T-helper 1 cell treated with Interleukin-12 subunit alpha and Interleukin-12 subunit beta and Interleukin-4 antibody, amounts not matched to agents 30 μg/mL and 1 μg/mL, for 36 hours (primary cell): ENCODE measurements around the gene SCAANT1.

ENCODE experiments used
- H3K27ac Mint-ChIP-seq: one replicate; pipeline ENCODE4 v1.8.0; 2021; ENCODE audit warnings: mild to moderate bottlenecking, mixed read lengths
- H3K27me3 Mint-ChIP-seq: one replicate; pipeline ENCODE4 v1.8.0; 2021; ENCODE audit warnings: low read depth, mixed read lengths
- H3K36me3 Mint-ChIP-seq: one replicate; pipeline ENCODE4 v1.8.0; 2021; ENCODE audit warnings: low read depth, mixed read lengths
- H3K4me1 Mint-ChIP-seq: one replicate; pipeline ENCODE4 v1.8.0; 2021; ENCODE audit warnings: low read depth, mixed read lengths
- H3K4me3 Mint-ChIP-seq: one replicate; pipeline ENCODE4 v1.8.0; 2021; ENCODE audit warnings: mild to moderate bottlenecking, moderate library complexity, mixed read lengths
- H3K9me3 Mint-ChIP-seq: one replicate; pipeline ENCODE4 v1.8.0; 2021; ENCODE audit warnings: mixed read lengths

The SCAANT1 gene

GRCh38 chr3:63921741-63922482 lies 9.7 kb upstream of the SCAANT1 start:
- H3K4me3 Mint-ChIP-seq = no peak overlapping the region
- H3K27ac Mint-ChIP-seq = no peak overlapping the region
- H3K27me3 Mint-ChIP-seq = no peaks in the 10 kb centered on the region
- H3K36me3 Mint-ChIP-seq = peaks cover 60% of the 10 kb centered on the region
- H3K9me3 Mint-ChIP-seq = no peaks in the 10 kb centered on the region
- peaks cover 45% of the 10 kb centered on the region for H3K4me1 Mint-ChIP-seq

DNA sequence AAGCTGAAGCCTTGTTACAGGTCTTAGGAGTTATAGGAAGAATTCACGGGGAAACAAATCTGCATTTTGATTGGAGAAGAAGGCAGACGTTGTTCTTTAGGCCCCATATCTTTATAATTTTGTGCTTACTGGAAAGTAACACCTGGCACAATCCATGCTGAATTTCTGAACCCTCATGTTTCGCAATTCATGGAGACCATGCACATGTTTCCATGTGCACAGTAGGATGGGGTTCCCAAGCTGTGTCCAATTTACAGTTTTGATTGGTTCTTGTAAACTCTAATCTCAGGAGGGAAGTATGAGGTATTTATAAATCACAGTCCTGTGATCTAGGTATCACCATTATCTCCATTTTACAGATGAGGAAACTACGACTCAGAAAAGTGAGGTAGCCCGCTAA lies 7.8 kb upstream of the SCAANT1 start:
- H3K36me3 Mint-ChIP-seq = peaks cover 51% of the 10 kb centered on the region

DNA sequence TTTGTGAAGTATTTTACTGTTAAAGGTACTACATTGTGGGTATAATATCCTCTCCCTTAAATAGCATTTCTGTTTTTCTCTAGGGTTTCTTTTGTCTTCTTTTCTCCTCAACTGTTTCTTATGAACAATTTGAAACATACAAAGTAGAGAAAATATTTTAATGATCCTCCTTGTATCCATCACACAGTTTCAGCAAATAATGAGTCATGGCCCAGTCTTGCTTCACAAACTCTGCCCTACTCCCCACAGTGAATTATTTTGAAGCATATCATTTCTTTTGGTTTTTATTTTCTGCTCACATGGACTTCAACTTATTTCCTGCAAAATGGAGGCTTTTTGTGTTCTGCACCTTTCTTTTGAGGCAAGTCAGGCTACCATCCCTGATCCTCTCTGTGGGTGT lies 6.1 kb upstream of the SCAANT1 start:
- Mint-ChIP-seq H3K27ac (no peak overlapping the region), H3K4me3 (no peak overlapping the region), H3K27me3 (no peaks in the 10 kb centered on the region), H3K36me3 (peaks cover 49% of the 10 kb centered on the region), H3K9me3 (no peaks in the 10 kb centered on the region), H3K4me1 (peaks cover 45% of the 10 kb centered on the region)

More for the DNA sequence above, 7.8 kb upstream of the SCAANT1 start:
- Mint-ChIP-seq H3K27me3 (no peaks in the 10 kb centered on the region), H3K4me3 (no peak overlapping the region), H3K27ac (no peak overlapping the region), H3K9me3 (no peaks in the 10 kb centered on the region), H3K4me1 (peaks cover 41% of the 10 kb centered on the region)

DNA sequence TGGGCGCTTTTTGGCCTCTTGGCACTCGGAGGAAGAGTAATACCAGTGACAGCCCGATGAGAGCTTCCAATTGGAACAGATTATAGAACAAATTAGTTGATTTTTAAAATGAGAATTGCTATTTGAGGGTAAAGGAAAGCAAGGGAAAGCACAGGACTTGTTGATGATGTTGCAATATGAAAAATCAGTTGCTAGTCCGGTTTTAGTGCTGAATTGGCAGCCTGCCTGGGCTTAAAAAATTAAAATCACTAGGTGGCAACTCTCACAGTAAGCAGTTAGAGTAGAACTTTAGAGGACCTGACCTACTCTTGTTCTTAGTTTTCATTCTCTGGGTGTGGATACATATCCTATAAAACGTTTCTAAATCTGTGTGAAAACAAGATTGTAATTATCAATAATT lies 2.1 kb upstream of the SCAANT1 start:
- H3K4me3 Mint-ChIP-seq = peak overlapping the region; percentile 84

GRCh38 chr3:63912768-63913588 lies 795 bp upstream of the SCAANT1 start:
- Mint-ChIP-seq H3K27me3 (no peaks in the 10 kb centered on the region), H3K4me1 (peaks cover 36% of the 10 kb centered on the region), H3K36me3 (peaks cover 27% of the 10 kb centered on the region), H3K27ac (peak overlapping the region; percentile 91), H3K4me3 (peak overlapping the region; percentile 84), H3K9me3 (no peaks in the 10 kb centered on the region)

More for the DNA sequence above, 2.1 kb upstream of the SCAANT1 start:
- Mint-ChIP-seq H3K9me3 (no peaks in the 10 kb centered on the region), H3K4me1 (peaks cover 45% of the 10 kb centered on the region), H3K36me3 (peaks cover 36% of the 10 kb centered on the region), H3K27me3 (no peaks in the 10 kb centered on the region), H3K27ac (peak overlapping the region; percentile 52)

DNA sequence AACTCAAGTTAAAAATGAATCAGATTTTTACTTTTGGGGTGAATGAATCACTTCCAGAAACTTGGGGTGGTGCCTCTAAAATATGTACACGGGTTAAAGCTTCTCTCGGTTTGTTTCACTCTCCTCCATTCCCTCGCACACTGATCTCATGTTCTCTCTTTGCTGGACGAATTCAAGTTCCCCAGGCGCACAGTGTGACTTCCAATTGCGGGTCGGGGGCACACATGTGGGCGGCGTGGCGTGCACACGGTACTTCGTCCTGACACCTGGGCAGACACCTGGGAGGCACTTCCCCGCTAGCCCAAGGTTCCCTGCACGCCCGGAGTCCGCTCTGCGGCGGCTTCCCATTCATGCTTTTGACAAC lies 692 bp downstream of the SCAANT1 start:
- H3K9me3 Mint-ChIP-seq = no peaks in the 10 kb centered on the region
- peak overlapping the region; percentile 80 for H3K4me3 Mint-ChIP-seq
- H3K36me3 Mint-ChIP-seq = peaks cover 16% of the 10 kb centered on the region
- peak overlapping the region; percentile 95 for H3K27ac Mint-ChIP-seq
- peaks cover 29% of the 10 kb centered on the region for H3K4me1 Mint-ChIP-seq
- no peaks in the 10 kb centered on the region for H3K27me3 Mint-ChIP-seq

DNA sequence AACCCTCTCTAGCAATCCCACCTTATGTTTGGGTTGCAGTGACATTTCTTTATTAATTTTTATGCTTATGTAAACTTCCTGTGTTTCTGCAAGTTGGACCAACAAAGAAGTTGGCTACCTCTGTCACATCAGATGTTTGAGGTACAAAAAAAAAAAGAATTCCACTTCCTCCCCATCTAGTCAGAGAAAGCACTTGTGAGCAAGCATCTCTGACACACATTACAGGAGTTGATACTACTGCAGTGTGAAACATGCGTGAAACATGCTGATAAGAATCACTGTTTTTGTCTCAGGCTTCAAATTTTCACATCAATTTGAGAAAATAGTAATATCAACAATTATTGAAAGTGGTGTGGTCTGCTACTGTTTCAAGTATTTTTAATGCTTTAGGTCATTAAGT lies 1.3 kb downstream of the SCAANT1 start:
- peaks cover 26% of the 10 kb centered on the region for H3K4me1 Mint-ChIP-seq
- peak overlapping the region; percentile 95 for H3K27ac Mint-ChIP-seq
- H3K9me3 Mint-ChIP-seq = no peaks in the 10 kb centered on the region
- H3K36me3 Mint-ChIP-seq = peaks cover 16% of the 10 kb centered on the region
- no peaks in the 10 kb centered on the region for H3K27me3 Mint-ChIP-seq
- peak overlapping the region; percentile 80 for H3K4me3 Mint-ChIP-seq

DNA sequence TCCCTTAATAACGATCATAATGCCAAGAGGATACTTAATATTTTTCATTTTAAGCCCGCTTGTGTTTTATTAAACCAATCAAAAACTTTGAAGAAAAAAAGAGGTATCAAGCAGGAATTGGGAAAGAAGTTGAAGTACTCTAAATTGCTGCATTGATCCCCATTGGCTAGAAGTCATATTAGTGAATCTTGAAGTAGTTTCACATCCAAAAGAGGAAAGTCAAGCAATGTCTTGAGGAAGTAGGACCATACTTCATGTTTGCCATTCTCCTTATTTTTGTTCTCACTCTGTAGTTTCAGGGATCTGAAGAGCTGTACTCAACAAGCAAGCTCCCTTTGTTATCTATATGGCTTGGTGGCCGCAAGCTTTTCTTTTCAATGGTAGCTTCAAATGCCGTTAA lies 2.2 kb downstream of the SCAANT1 start:
- Mint-ChIP-seq H3K4me3 (no peak overlapping the region), H3K9me3 (no peaks in the 10 kb centered on the region), H3K36me3 (peaks cover 18% of the 10 kb centered on the region), H3K27ac (no peak overlapping the region), H3K27me3 (no peaks in the 10 kb centered on the region), H3K4me1 (peaks cover 29% of the 10 kb centered on the region)

GRCh38 chr3:63909431-63909830 lies 2.8 kb downstream of the SCAANT1 start:
- H3K27me3 Mint-ChIP-seq = no peaks in the 10 kb centered on the region
- no peak overlapping the region for H3K27ac Mint-ChIP-seq
- peaks cover 16% of the 10 kb centered on the region for H3K36me3 Mint-ChIP-seq
- no peaks in the 10 kb centered on the region for H3K9me3 Mint-ChIP-seq
- peaks cover 29% of the 10 kb centered on the region for H3K4me1 Mint-ChIP-seq
- no peak overlapping the region for H3K4me3 Mint-ChIP-seq

- Mint-ChIP-seq H3K4me1 (peaks cover 24% of the 10 kb centered on the region), H3K9me3 (no peaks in the 10 kb centered on the region), H3K27ac (no peak overlapping the region), H3K27me3 (no peaks in the 10 kb centered on the region), H3K36me3 (peaks cover 11% of the 10 kb centered on the region), H3K4me3 (no peak overlapping the region)
Observed at GRCh38 chr3:63908776-63909175, 3.4 kb downstream of the SCAANT1 start.

DNA sequence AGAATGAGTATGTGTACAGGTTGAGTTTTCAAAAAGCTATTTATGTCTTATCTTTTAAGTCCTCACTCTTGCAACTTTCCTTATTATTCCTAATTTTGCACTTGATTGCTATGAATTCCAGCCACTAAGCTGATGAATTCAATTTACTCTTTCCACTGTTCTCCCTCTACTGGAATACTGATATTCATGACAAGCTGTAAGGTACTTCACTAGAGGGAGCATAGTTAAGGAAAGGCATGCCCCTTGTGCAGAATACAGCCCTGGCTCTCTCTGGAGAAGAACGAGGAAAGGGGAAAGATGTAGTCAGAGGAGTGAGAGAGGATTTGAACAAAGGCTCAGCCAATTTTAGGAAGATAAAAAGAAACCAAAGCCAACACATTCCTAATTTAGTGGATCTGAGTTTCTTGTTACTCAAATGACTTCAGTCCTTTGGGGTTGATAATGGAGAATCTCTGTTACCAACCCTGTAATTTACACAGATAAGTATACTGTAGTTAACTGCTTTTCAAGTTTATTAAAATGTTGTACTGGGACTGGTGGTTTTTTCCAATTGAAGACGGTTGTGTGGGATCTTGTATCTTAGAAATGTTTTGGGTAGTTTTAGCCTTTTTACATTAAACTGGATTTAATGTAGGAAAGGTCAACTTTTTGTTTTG lies 4.0 kb downstream of the SCAANT1 start:
- Mint-ChIP-seq H3K27me3 (no peaks in the 10 kb centered on the region), H3K4me3 (no peak overlapping the region), H3K27ac (no peak overlapping the region), H3K4me1 (peaks cover 19% of the 10 kb centered on the region), H3K36me3 (peaks cover 13% of the 10 kb centered on the region), H3K9me3 (no peaks in the 10 kb centered on the region)

DNA sequence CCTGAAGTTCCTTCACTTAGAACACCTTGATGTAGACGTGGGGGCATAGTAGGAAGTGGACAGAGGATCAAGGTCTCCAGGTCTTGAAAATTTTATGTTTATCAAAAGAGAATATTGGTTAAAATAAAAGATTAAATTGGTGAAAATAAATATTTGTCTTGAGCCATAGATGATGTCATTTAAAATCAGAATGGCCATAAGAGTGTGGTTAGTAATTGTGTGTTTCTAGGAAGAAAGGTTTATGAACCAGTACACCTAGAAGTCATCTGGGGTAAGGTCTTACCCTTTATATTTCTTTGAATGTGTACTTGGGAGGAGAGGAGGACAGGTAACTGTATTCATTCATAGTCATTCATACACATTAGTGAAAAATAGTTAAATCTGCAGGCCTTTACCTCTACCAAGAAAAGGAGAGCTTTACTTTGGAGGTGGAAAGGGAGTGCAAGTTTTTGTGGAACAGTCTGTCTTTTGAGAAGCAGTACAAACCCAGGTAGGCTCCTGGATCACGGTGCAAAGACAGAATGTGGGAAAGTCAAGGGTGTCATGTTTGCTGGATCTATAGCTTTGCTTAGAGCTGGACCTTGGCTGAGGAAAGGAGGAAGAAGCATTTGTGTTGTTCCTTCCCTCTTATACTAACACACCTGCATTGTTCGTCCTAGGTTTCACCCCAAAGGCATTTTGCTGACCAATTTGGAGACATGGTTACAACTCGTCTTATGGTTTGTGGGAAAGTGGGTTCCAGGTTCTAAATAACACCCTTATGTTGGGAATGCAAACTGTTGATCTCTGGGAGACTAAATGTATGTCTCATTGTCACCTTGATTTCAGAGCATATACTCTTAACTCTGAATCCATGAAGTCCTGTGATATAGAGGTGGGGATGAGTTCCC lies 6.2 kb downstream of the SCAANT1 start:
- Mint-ChIP-seq H3K4me3 (no peak overlapping the region), H3K36me3 (peaks cover 21% of the 10 kb centered on the region), H3K27ac (no peak overlapping the region), H3K9me3 (no peaks in the 10 kb centered on the region), H3K27me3 (no peaks in the 10 kb centered on the region), H3K4me1 (peaks cover 19% of the 10 kb centered on the region)

DNA sequence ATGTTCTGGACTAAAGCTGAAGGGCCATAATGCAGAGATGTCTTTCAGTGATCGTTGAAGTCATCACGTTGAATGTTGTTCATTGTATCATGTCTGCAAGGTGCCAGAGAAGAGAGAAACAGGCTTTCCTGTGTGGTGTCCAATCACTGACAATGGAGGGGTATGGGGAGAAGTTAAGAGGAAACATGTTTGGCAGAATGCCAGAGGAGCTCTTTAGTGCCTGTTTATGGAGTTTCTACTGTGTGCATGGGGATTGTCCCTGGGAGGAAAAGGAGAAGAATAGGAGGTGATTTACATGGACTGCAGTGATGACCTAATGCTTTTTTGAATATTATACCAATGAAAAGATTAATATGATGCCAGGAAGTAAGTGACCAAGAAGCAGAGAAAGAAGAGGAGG lies 11.7 kb downstream of the SCAANT1 start:
- peaks cover 30% of the 10 kb centered on the region for H3K4me1 Mint-ChIP-seq
- no peaks in the 10 kb centered on the region for H3K9me3 Mint-ChIP-seq
- H3K27me3 Mint-ChIP-seq = no peaks in the 10 kb centered on the region
- peaks cover 34% of the 10 kb centered on the region for H3K36me3 Mint-ChIP-seq
- no peak overlapping the region for H3K4me3 Mint-ChIP-seq
- peak overlapping the region; percentile 62 for H3K27ac Mint-ChIP-seq

DNA sequence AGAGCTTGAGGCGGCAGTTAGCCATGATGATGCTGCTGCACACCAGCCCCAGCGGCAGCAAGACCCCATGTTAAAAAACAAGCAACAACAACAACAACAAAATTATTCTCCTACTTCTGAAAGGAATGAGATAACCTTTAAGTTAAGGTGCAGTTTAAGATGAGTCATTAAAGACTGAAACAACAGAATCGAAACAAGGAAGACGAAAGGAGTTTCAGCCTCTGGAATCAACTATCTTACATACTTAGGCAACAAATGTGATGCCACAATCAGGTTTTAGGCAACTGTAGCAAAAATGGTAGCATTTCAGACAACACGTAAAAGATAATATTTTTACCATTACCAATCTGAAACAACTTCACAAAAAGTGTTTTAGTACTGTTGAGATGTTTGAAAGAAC lies 12.2 kb downstream of the SCAANT1 start:
- no peaks in the 10 kb centered on the region for H3K9me3 Mint-ChIP-seq
- H3K27ac Mint-ChIP-seq = no peak overlapping the region
- peaks cover 34% of the 10 kb centered on the region for H3K4me1 Mint-ChIP-seq
- H3K4me3 Mint-ChIP-seq = peak overlapping the region; percentile 15
- H3K27me3 Mint-ChIP-seq = no peaks in the 10 kb centered on the region
- H3K36me3 Mint-ChIP-seq = peaks cover 33% of the 10 kb centered on the region
